BLaER1 treated with 17β-estradiol and CSF1 and Interleukin-3, amounts not matched to agents 10 nM and 100 nM (cell line): ENCODE measurements around the gene NPC1.
A peak's percentile ranks its signal among the peaks of the same experiment; 100 is the strongest.

Source experiments
- H3K27ac ChIP-seq, 11 experiments: shearing (Covaris generic); formaldehyde crosslinking; 2 replicates each; pipeline ENCODE4 v1.8.1; 2022
- H3K27me3 ChIP-seq, 11 experiments: shearing (Covaris generic); formaldehyde crosslinking; 2 replicates each; pipeline ENCODE4 v1.8.1; 2022
- H3K36me3 ChIP-seq, 11 experiments: shearing (Covaris generic); formaldehyde crosslinking; 2 replicates each; pipeline ENCODE4 v1.8.1; 2022
- H3K4me1 ChIP-seq, 10 experiments: shearing (Covaris generic); formaldehyde crosslinking; 2 replicates each; pipeline ENCODE4 v1.8.1; 2022
- H3K4me2 ChIP-seq, 11 experiments: shearing (Covaris generic); formaldehyde crosslinking; 2 replicates each; pipeline ENCODE4 v1.8.1; 2022
- H3K4me3 ChIP-seq, 10 experiments: shearing (Covaris generic); formaldehyde crosslinking; 2 replicates each; pipeline ENCODE4 v1.8.1; 2022
- H3K9ac ChIP-seq, 11 experiments: shearing (Covaris generic); formaldehyde crosslinking; 2 replicates each; pipeline ENCODE4 v1.8.1; 2022
- H3K9me3 ChIP-seq, 11 experiments: shearing (Covaris generic); formaldehyde crosslinking; replicated peaks in 1 of 11; 2 replicates each; pipeline ENCODE4 v1.8.1; 2022
- H4K20me1 ChIP-seq, 11 experiments: shearing (Covaris generic); formaldehyde crosslinking; 2 replicates each; pipeline ENCODE4 v1.8.1; 2022
- Cebpa-rat ChIP-seq, 11 experiments: shearing (Covaris generic); IDR thresholded peaks; 2 replicates each; pipeline ENCODE4 v1.8.1; 2022

Gene NPC1

GRCh38 chr18:23593720-23594119 lies 7.4 kb upstream of the NPC1 start:
- peak overlapping the region in 10 of 11 experiments; percentile 1 to 75 (median 36); a peak in 16 of 22 replicates for H3K4me2 ChIP-seq
- no peak for TF ChIP-seq Cebpa-rat (IDR thresholded peaks at IDR 0.05)
- no peaks in the 10 kb centered on the region for H3K27me3 ChIP-seq
- peak overlapping the region in 4 of 11 experiments; percentile 9 to 60 (median 49); a peak in 5 of 22 replicates for H3K9ac ChIP-seq
- H3K4me3 ChIP-seq = no peak overlapping the region
- H4K20me1 ChIP-seq = no peaks in the 10 kb centered on the region
- peak overlapping the region in 5 of 11 experiments; percentile 8 to 83 (median 77); a peak in 10 of 22 replicates for H3K27ac ChIP-seq
- no peaks in the 10 kb centered on the region for H3K36me3 ChIP-seq
- H3K4me1 ChIP-seq = peaks cover 8 to 75% (median 21%) of the 10 kb centered on the region in 10 experiments; a peak in 17 of 20 replicates
- H3K9me3 ChIP-seq = no peaks in the 10 kb centered on the region

DNA sequence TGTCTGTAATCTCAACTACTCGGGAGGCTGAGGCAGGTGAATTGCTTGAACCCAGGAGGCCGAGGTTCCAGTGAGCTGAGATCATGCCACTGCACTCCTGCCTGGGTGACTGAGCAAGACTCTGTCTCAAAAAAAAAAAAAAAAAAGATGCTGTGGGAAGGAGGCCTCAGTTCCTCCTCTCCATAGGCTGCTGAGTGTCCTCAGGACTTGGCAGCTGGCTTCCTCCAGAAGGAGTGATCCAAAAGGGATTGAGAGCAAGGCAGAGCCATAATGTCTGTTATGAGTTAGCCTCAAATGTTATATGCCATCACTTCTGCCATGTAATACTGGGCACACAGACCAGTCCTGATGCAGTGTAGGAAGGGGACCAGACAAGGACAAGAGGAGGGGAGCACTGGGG lies 6.6 kb upstream of the NPC1 start:
- no peaks in the 10 kb centered on the region for H3K27me3 ChIP-seq
- H4K20me1 ChIP-seq = no peaks in the 10 kb centered on the region
- no peaks in the 10 kb centered on the region for H3K36me3 ChIP-seq
- H3K4me1 ChIP-seq = peaks cover 8 to 74% (median 21%) of the 10 kb centered on the region in 10 experiments; a peak in 17 of 20 replicates
- H3K4me3 ChIP-seq = no peak overlapping the region
- H3K9ac ChIP-seq = peak overlapping the region in 3 of 11 experiments; percentile 39 to 60 (median 59); a peak in 4 of 22 replicates
- no peaks in the 10 kb centered on the region for H3K9me3 ChIP-seq
- peak overlapping the region in 4 of 11 experiments; percentile 71 to 83 (median 78); a peak in 8 of 22 replicates for H3K27ac ChIP-seq
- no peak for TF ChIP-seq Cebpa-rat (IDR thresholded peaks at IDR 0.05)
- peak overlapping the region in 4 of 11 experiments; percentile 43 to 75 (median 66); a peak in 9 of 22 replicates for H3K4me2 ChIP-seq

- Histone ChIP-seq H3K9me3 (no peaks in the 10 kb centered on the region), H3K36me3 (no peaks in the 10 kb centered on the region), H3K27ac (no peak overlapping the region), H3K4me1 (peaks cover 10 to 61% (median 21%) of the 10 kb centered on the region in 10 experiments), H4K20me1 (peaks cover 0 to 1% (median 0%) of the 10 kb centered on the region in 11 experiments; a peak in 3 of 22 replicates), H3K27me3 (no peaks in the 10 kb centered on the region), H3K4me2 (peak overlapping the region in 2 of 11 experiments; percentile 52 to 75; a peak in 3 of 22 replicates), H3K4me3 (no peak overlapping the region), H3K9ac (peak overlapping the region in 1 of 11 experiments; percentile 16; a peak in 1 of 22 replicates)
- TF ChIP-seq Cebpa-rat (IDR thresholded peaks at IDR 0.05) = no peak
Observed at GRCh38 chr18:23591011-23591410, 4.7 kb upstream of the NPC1 start.

- Histone ChIP-seq H3K27ac (no peak overlapping the region), H3K4me1 (peaks cover 21 to 57% (median 28%) of the 10 kb centered on the region in 10 experiments), H3K9ac (no peak overlapping the region), H3K36me3 (no peaks in the 10 kb centered on the region), H3K9me3 (no peaks in the 10 kb centered on the region), H3K27me3 (no peaks in the 10 kb centered on the region), H4K20me1 (peaks cover 4 to 21% (median 11%) of the 10 kb centered on the region in 11 experiments; a peak in 15 of 22 replicates), H3K4me3 (no peak overlapping the region), H3K4me2 (no peak overlapping the region)
- TF ChIP-seq Cebpa-rat (IDR thresholded peaks at IDR 0.05) = no peak
Observed at GRCh38 chr18:23588836-23589560, 2.7 kb upstream of the NPC1 start.

DNA sequence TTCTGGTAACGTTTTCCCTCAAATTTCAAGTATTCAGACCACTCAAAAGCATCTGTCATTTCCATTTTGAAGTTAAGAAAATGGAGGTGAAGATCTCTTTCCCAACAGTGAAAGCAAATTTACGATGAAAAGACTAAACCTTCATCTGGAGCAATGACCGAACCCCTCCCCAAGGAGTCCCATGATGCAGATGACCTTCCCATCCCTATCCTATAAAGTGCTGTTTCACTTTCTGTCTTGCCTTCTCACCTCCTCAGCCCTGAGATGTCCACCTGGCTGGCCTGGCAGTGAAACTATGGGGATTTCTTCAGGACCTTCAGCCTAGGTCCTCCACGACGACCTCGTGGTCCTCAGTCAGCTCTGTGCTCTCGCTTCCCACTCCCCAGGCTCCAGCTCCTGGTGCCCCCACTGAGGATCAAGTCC lies 925 bp upstream of the NPC1 start:
- Histone ChIP-seq H3K36me3 (peaks cover 11 to 15% (median 13%) of the 10 kb centered on the region in 11 experiments; a peak in 19 of 22 replicates), H3K27me3 (no peaks in the 10 kb centered on the region), H3K4me1 (peaks cover 32 to 57% (median 36%) of the 10 kb centered on the region in 10 experiments), H3K27ac (peak overlapping the region in 8 of 11 experiments; percentile 88 to 97 (median 93); a peak in 11 of 22 replicates), H3K9me3 (no peaks in the 10 kb centered on the region), H3K9ac (peak overlapping the region in 10 of 11 experiments; percentile 88 to 96 (median 92); a peak in 18 of 22 replicates), H3K4me3 (peak overlapping the region in 9 of 10 experiments; percentile 74 to 96 (median 81); a peak in 12 of 20 replicates), H4K20me1 (peaks cover 12 to 39% (median 27%) of the 10 kb centered on the region in 11 experiments; a peak in 16 of 22 replicates), H3K4me2 (peak overlapping the region; percentile 39 to 90 (median 61))
- no peak for TF ChIP-seq Cebpa-rat (IDR thresholded peaks at IDR 0.05)

GRCh38 chr18:23585897-23586248 lies 433 bp downstream of the NPC1 start:
- Histone ChIP-seq H3K27me3 (no peaks in the 10 kb centered on the region), H4K20me1 (peaks cover 15 to 48% (median 40%) of the 10 kb centered on the region in 11 experiments; a peak in 18 of 22 replicates), H3K9me3 (no peaks in the 10 kb centered on the region), H3K9ac (peak overlapping the region; percentile 88 to 97 (median 93)), H3K4me1 (peaks cover 36 to 58% (median 42%) of the 10 kb centered on the region in 10 experiments), H3K27ac (peak overlapping the region; percentile 88 to 97 (median 94)), H3K4me2 (peak overlapping the region; percentile 85 to 97 (median 90)), H3K4me3 (peak overlapping the region; percentile 74 to 96 (median 82)), H3K36me3 (peaks cover 19 to 26% (median 25%) of the 10 kb centered on the region in 11 experiments; a peak in 21 of 22 replicates)
- no peak for TF ChIP-seq Cebpa-rat (IDR thresholded peaks at IDR 0.05)

- H3K27ac ChIP-seq = peak overlapping the region; percentile 88 to 97 (median 94)
- TF ChIP-seq Cebpa-rat (IDR thresholded peaks at IDR 0.05) = no peak
- peaks cover 42 to 63% (median 49%) of the 10 kb centered on the region in 10 experiments for H3K4me1 ChIP-seq
Observed at GRCh38 chr18:23585007-23585871, 1.1 kb downstream of the NPC1 start.

More at GRCh38 chr18:23585007-23585871, 1.1 kb downstream of the NPC1 start:
- H3K9me3 ChIP-seq = no peaks in the 10 kb centered on the region
- H3K4me2 ChIP-seq = peak overlapping the region; percentile 85 to 97 (median 90)
- H4K20me1 ChIP-seq = peaks cover 19 to 55% (median 44%) of the 10 kb centered on the region in 11 experiments; a peak in 19 of 22 replicates
- H3K9ac ChIP-seq = peak overlapping the region; percentile 88 to 97 (median 93)
- peaks cover 25 to 33% (median 31%) of the 10 kb centered on the region in 11 experiments for H3K36me3 ChIP-seq
- no peaks in the 10 kb centered on the region for H3K27me3 ChIP-seq
- H3K4me3 ChIP-seq = peak overlapping the region; percentile 74 to 96 (median 82)
